NCI-H2171 (cell line): Measurements from ENCODE around the gene RMI1.
A peak's percentile ranks its signal among the peaks of the same experiment; 100 is the strongest.

Source experiments
- DNase-seq: peaks from one replicate; lab custom pipeline; 2025; lab: John Stamatoyannopoulos, UW

The RMI1 gene

DNA sequence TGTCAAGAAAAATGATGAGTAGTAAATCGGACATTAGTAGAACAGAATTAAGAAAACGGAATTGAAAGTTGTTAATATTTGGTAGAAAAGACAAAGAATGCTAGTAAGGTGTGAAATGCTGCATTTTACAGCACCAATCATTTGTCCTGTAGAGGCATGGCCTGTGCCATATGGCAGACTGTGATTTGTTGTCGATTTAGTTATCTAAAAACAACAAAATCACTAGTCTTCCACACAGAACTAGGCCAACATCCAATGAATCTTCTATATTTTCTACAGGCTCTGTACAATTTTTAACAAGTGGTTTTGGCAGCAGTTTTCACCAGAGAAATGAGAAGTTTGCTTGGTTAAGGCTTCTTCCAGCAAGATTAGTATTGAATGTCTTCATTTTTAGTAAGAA is 11.0 kb upstream of the RMI1 start:
- no peak for DNase-seq

DNA sequence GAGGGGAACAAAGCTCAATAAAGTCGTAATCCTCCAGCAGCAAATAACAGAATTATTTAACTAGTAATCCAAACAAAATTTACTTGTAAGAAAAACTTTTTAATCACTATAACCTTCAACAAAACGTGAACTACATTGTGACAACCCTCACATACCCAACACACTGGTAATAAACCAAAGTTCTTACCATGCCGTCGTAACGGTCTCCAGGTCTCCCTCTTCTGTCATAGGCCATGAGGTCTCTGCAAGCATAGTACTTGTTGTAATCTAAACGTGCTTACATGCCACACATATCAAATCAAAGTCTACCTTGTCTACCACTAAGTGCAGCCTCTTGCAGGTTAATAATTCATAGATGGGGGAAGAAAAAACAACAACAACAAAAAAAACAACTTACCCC is 9.1 kb upstream of the RMI1 start:
- DNase-seq, result no peak

DNA sequence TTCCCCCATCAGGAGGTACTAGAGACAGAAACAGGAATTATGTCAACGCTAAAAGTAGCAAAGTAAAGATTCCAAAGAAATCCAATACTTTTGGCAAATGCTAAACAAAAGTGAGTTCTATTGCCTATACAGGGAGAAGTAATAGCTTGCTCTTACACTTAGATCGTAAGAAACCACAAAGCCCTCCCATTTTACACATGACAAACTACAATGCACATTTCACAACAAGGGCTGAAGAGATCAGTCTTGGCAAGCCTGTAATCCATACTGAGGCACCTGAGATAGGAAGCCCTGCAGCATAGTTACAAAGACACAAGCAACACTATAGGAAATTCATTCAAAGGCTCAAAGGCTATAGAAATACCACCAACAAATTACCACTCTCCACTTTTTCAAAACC is 8.3 kb upstream of the RMI1 start:
- DNase-seq, result no peak

DNA sequence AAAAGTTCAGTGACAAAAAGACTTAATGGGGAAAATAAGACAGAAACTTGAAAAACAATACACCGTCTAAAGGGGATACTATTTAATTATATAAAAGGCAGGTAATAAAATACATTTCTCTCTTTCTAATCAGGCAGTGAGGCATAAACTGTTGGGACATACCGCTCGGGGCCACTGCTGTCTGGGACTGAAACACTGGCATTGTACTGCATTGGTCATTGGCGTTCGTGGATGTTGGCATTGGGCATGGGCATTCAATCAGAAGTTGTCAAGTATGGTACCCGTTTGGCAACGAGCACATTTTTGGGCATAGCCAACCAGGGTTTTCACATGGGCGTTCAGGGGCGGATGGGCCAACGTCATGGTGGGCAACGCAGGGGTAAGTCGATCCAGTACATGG is 5.3 kb upstream of the RMI1 start:
- DNase-seq, result no peak

DNA sequence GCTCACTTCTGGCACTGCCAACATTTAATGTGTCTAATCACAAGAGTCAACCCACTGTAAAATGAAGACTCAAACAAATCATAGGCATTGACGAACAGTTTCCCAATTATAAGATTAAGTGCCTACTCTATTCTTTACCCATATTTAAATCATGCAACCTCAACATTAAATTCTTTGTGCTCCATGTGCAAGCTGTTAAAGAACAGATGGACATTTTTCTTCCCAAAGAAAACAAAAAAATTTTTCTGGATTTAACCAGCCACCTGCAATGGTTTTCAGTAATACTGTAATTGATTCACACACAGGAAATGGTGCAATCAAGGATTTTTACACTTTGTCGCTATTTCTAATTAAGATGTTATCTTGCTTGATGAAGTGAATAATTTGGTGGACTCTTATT is 4.2 kb upstream of the RMI1 start:
- no peak for DNase-seq

DNA sequence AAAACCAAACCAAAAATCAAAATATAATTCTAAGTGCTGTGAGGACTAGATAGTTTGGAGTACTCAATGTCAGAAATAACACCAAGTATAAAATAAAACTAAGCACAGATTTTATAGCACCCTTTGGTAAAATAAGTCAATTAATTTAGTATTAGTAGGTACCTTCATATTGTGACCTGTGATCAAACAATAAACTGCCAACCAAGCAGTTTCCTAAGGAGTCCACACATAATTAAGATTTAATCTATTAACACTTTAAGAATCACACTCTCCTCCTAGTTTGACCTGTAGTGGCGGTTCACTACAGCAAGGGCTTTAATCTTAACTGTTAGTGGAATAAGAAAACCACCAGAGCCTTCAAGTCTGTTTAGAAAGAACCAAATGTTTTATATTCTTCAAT is 3.4 kb upstream of the RMI1 start:
- DNase-seq, result no peak

DNA sequence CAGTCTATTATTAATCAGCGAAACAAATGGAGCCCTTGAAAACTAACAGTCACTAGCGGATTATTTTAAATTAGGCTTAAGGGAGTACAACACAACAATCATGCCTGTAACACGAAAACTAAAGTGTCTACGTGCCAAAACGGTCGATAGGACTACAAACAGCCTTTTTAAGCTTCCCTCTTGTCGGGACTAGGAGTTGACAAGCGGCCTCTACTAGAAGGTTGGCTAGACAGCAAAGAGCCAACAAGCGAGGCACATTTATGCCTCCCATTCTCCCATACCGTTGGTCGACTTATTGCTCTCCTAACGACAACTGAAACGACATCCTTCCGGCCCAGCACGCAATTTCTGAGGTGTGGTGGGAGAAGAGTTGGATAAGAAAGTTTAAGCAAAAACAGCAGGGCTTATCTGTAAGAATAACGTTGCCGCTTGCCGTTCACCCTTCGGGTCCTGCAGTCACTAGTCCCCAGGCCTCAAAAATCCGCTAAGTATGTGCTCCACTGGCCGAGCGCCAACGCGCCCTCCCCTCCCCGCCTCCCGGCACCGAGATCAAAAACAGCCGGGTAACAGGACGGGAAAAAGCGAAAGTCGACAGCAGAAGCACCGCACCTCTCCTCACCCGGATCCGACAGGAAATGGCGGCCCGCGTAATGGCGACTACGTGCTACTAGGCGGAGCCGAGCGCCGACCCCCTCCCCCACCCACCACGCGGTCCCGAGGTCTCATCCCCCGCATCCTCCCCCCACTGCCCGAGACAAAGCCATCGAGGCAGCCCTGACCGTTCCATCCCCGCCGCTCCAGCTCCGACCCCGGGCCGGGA is 1.4 kb upstream of the RMI1 start:
- DNase-seq, result peak; percentile 60

DNA sequence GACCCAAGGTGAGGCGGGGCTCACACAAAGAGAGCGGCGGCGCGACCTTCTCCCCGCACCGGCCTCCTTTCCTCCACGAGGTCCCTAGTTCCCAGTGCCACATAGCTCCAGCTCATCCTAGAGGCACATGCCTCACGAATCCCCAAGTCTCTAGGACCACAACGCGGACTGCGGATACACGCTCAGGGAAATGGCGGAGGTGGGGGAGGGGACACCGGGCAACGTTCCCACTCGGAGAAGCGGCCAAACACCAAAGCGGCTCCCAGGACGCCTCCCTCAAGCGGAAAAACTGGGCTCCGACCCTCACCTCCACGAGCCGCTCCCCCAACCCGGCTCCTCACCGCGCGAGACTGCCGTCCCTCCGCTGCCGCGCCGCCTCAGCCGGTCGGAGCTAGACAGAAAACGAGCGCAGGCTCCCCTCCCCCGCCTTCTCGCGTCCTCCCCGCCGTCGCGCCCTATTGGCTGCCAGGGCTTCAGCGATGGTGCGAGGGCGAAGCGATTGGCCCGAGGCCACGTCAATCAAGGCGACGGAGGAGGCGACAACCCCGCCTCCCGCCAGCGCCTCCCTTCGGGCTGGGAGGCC is 702 bp upstream of the RMI1 start, which contains the start of gene HNRNPK:
Gene HNRNPK, minus strand, starts transcription at position 404 of the 583 bp plus-strand sequence. CDS start 1,963 bp downstream, outside the sequence.
- DNase-seq, result peak; percentile 97

DNA sequence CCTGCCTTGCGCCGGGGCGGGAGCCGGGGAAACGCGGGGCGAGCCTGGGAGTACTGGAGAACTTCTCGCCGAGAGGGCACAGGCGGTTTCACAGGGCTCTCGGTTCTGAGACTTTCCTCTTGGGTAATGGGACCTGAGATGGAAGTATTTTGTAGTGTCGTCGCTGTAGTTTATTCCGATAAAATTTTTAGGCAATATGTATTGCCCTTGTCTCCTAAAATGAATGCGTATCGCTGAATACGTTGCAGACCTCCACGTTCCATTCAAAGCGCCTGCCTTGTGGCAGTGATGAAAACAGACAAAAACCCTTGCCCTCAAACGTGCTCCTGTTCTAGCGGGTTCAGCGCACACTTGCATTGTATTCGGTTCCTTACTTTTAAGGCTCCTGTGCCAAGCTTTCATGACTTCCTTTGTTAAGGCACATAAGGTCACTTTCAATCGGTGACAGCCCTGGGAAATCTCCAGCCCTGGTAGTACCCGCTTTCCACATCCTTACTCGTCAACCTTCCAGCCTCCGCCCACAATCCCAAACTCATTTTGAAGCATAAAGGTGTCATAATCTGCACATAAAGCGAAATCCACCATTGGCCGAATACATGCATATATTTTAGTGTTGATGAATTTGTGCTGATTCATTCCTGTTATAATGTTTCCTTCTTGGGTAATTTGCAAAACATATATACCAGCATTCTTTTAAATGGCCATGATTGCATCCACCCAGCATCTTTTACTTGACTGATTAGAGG is 694 bp downstream of the RMI1 start:
- peak; percentile 21 for DNase-seq

DNA sequence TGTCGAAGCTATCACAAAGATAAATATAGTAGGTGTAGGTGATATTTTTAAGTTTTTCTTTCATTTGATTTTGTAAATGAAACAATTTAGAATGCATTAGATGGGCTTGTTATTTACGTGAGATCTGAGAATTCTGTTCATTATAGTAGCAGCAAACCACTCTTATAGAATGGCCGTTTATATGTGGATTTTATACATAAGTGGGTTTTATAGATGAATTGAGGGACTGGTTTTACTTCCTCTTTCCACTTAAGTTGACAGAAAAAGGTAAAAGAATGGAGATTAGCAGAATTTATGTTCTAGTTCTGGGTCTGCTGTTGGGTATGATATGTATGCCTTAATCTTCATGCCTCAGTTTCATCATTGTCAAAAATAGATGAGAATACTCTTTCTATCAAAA is 5.6 kb downstream of the RMI1 start:
- no peak for DNase-seq

DNA sequence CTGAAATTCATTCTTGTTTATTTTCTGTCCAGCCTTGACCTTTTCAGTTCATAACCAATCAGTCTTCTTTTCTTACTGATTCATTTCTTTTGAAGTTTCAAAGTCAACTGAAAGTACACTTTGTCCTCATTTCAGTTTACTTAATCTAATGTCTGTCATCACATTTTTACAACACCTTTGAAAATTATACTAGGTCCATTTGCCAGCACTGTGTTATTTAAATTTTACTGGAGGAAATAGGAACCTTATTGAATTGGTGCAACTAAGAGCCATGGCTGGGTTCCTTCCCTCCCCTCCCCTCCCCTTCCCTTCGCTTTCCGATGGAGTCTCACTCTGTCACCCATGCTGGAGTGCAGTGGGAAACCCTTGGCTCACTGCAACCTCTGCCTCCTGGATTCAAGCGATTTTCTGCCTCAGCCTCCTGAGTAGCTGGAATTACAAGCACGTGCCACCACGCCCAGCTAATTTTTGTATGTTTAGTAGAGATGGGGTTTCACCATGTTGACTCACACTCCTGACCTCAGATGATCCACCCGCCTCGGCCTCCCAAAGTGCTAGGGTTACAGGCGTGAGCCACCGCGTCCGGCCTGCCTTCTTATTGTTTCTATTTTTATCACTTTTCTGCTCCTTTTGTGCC is 6.3 kb downstream of the RMI1 start:
- no peak for DNase-seq

DNA sequence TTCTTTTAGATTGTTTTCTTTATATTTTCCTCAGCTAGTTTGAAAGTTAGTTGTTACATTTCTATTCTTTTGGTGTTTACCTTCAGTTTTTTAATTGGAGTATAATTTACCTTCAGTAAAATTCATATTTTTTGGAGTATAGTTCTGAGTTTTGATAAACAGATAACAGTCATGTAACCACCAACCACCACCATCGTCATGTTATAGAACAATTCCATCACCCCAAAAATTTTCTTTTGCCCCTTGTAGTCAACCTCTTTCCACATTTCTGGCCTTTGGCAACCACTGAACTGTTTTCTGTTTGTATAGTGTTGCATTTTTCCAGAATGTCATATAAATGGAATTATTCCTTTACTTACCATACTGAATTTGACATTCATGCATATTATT is 6.8 kb downstream of the RMI1 start:
- no peak for DNase-seq

DNA sequence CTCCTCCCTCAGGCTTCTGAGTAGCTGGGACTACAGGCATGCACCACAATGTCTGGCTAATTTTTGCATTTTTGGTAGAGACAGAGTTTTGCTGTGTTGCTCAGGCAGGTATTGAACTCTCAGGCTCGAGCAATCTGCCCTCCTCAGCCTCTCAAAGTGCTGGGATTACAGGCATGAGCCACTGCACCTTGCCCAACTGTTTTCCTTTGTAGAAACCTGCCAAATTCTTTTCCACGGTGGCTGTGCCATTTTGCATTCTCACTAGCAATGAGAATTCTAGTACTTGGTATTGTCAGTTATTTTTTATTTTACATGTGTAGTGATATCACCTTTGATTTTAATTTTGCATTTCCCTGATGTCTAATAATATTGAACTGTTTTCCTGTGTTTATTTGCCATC is 7.8 kb downstream of the RMI1 start:
- no peak for DNase-seq

DNA sequence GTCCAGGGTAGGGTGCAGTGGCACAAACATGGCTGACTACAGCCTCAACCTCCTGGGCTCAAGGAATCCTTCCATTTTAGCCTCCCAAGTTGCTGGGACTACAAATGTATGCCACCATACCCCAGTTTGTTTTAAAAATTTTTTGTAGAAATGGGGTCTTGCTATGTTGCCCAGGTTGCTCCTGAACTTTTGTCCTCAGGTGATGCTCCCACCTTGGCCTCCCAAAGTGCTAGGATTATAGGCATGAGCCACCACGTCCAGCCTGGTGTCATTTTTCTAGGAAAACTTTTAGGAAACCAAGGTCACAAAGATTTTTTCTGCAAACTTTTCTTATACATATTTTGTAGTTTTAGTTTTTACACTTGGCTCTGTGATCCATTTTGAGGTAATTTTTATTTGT is 10.8 kb downstream of the RMI1 start:
- DNase-seq, result no peak

DNA sequence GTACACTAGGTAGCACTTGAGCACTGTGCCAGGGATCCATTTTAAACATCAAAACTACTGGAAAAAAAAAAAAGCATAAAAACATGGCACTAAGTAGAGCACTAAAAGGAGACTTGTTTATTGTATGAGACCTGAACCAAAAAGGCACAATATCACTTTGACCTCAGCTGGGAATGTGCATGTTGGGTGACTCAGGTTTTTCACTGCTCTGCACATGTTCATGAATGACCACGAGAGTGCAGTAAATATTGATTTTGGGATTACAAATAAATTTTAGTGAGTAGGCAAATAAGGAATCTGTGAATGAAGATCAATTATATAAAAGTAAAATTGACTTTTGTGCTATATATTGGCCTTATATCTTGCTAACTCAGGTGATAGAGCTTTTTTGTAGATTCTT is 11.8 kb downstream of the RMI1 start:
- no peak for DNase-seq

DNA sequence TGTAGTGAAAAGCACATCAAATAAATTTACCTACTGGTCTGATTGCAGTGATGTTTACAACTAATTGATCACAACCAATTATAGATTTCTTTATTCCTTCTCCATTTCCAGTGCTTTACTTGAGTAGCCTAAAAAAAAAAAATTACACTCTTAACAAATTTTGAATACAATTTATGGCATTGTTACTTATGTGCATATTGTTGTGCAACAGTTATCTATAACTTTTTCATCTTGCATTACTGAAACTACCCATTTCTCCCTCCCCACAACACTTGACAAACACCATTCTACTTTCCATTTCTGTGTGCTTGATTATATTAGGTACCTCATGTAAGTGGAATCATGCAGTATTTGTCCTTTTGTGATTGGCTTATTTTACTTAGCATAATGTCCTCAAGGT is 12.3 kb downstream of the RMI1 start:
- no peak for DNase-seq

DNA sequence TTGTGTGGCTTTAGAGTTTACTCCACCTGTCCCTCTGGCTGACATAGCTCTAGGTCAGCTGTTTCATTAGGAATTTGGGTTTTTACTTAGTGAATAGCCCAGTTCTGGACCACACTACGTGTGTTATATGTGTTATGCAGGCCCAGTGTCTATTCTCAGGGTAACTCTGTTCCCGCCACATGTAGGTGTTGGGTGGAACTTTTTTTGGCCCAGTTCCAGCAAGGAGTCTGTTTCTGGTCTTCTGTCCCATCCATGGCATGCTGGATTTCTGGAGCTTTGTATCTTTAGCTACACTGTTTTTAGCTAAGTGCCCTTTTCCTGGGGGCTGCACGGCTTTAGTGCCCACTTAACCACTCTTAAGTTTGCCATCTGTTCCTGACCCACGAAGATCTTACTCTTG is 15.5 kb downstream of the RMI1 start:
- DNase-seq, result no peak

DNA sequence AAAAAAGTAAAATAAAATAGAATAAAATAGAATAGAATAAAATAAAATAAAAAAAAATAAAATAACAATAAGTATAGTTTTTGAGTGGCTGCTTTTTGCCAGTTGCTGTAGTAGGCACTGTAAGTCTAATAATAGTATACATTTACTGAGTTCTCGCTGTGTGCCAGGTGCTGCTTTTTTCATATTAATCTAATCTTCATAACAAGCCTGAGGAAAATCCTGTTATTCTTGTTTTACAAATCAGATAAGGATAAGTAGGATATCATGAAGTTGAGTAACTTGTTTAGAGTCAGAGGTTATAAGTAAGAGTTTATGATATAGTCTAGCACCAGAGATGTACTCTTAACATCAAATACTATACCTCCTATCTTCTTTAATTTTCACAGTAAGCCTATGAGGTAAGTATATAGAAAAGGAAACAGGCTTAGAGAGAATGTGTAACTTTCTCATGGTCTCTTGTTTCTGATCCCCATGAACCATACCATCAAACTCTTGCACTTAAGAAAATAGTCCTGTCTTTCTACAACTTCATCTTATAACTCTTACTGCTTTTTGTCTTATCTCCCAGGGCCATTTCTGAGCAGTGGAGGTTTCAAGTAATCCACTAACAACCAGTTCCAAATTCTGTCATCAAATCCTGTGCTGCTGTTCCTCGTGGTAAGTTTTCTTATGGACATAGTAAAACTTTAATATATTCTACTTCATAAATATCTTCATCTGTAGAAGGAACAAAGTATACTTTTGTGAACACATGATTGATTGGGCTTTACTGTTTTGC is 18.7 kb downstream of the RMI1 start:
- no peak for DNase-seq

DNA sequence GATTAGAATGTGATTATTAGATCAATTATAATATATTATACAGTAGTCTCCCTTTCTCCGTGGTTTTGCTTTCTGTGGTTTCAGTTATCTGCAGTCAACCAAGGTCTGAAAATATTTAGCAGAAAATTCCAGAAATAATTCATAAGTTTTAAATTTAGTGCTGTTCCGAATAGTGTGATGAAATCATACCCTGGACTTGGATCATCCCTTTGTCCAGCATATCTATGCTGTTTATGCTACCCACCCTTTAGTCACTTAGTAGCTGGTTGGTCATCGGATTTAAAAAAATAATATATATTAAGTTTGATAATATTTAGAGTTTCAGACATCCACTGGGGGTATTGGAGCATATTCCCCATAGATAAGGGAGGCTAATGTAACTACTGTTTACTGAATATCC is 19.6 kb downstream of the RMI1 start:
- no peak for DNase-seq

DNA sequence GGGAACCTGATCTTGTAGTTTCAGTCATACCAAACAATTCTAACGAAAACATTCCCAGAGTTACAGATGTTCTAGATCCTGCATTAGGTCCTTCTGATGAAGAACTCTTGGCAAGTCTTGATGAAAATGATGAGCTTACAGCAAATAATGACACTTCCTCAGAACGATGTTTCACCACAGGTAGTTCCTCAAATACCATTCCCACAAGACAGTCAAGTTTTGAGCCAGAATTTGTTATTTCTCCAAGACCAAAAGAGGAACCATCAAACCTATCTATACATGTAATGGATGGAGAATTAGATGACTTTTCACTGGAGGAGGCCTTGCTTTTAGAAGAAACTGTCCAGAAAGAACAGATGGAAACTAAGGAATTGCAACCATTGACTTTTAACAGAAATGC is 21.0 kb downstream of the RMI1 start:
- no peak for DNase-seq

DNA sequence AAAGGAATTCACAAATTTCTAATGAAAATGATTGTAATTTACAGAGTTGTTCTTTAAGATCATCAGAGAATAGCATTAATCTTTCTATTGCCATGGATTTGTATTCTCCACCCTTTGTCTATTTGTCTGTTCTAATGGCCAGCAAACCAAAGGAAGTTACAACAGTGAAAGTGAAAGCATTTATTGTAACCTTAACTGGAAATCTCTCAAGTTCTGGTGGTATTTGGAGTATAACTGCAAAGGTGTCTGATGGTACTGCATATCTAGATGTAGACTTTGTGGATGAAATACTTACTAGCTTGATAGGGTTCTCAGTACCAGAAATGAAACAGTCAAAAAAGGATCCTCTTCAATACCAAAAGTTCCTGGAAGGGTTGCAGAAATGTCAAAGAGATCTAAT is 21.7 kb downstream of the RMI1 start:
- DNase-seq, result no peak

DNA sequence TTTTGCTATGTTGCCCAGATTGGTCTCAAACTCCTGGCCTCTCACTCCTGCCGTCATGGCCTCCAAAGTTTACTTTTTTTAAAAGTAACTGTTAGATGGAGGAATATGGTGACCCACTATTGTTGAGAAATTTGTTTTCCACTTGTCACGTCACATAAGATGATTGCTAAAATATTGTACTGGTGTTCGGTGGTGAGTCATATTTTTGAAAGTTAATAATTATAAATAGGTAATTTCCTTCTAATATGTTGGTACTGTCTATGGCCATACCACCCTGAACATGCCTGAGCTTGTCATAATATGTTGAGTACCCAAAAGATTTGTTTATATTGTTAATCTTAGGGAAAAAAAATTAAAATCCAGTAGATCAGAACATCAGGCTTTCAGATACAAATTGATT is 22.6 kb downstream of the RMI1 start:
- DNase-seq, result no peak
